ENCODE measurements around the gene COL11A2. TPM values are rescaled to one million over a fixed set of nuclear protein-coding genes. Genes with fewer than 3 reads are reported as not detected.

COL11A2 gene
- polyA plus RNA-seq, 1 of the 3 experiments (the other 2 are of a cell fraction): 0.99 TPM

- no peak for TF ChIP-seq REST (IDR thresholded peaks at IDR 0.05; ENCODE audit: low read depth, low read length)
- no peak for TF ChIP-seq USF1 (IDR thresholded peaks at IDR 0.05; ENCODE audit: borderline replicate concordance, low read depth)
- no peak for TF ChIP-seq PBX3 (IDR thresholded peaks at IDR 0.05)
These were observed 63.9 kb downstream of the COL11A2 start (continued) for GRCh38 chr6:33128318-33128717.

GRCh38 chr6:33126101-33126714 lies 66.1 kb downstream of the COL11A2 start:
- H3K9me3 ChIP-seq: no peaks in the 10 kb centered on the region
- 3% methylated on average over 5 of the region's 5 CpGs for whole genome bisulfite sequencing (ENCODE audit: low lambda C conversion rate)
- H3K4me2 ChIP-seq: no peak overlapping the region
- H3K4me1 ChIP-seq (ENCODE audit: control insufficient read depth in 1 of 2, insufficient read depth in 2 of 2, low read depth in 1 of 2, low read length in 1 of 2): no peaks in the 10 kb centered on the region
- DNase-seq: peak; percentile 51
- CTCF ChIA-PET: interaction anchor here (0.6 to 3.0 kb wide), 18 partner anchors 9 to 140 kb away, joined by 3 to 20 read pairs (median 4); no protein-coding TSS in a partner anchor
- no peak overlapping the region for H3K9ac ChIP-seq
- H3K27me3 ChIP-seq (ENCODE audit: insufficient read depth): peaks cover 39% of the 10 kb centered on the region; the same call in 1 of the 2 replicates
- no peaks in the 10 kb centered on the region for H3F3A ChIP-seq (replicated peaks; ENCODE audit: insufficient read depth)
- H3K4me3 ChIP-seq (ENCODE audit: low read depth in 2 of 2, low read length in 1 of 2): no peak overlapping the region; a peak in 1 of 4 replicates
- H3K27ac ChIP-seq (ENCODE audit: low read depth in 2 of 2, low read length in 1 of 2): no peak overlapping the region
- H2AFZ ChIP-seq (ENCODE audit: low read depth): no peak overlapping the region
- TF ChIP-seq GATA2 (CRISPR knock-in tag; IDR thresholded peaks at IDR 0.05) (no peak), CTCF (IDR thresholded peaks at IDR 0.05) (peak; percentile 56), IRF3 (IDR thresholded peaks at IDR 0.05; ENCODE audit: low read depth, low read length) (no peak), REST (IDR thresholded peaks at IDR 0.05; ENCODE audit: low read depth, low read length) (no peak), EZH2phosphoT487 (IDR thresholded peaks at IDR 0.05; ENCODE audit: borderline replicate concordance, low read depth) (no peak), RXRA (IDR thresholded peaks at IDR 0.05; ENCODE audit: borderline replicate concordance, low read depth) (no peak), FOSL2 (IDR thresholded peaks at IDR 0.05; ENCODE audit: borderline replicate concordance, low read depth) (no peak), TAF1 (IDR thresholded peaks at IDR 0.05; ENCODE audit: borderline replicate concordance, low read depth, low read length) (no peak), SMC3 (IDR thresholded peaks at IDR 0.05; ENCODE audit: low read depth, low read length) (0 out of 2 replicates have a peak, but pooled peaks have one; percentile 6), NFIC (IDR thresholded peaks at IDR 0.05; ENCODE audit: borderline replicate concordance) (no peak), ELF1 (IDR thresholded peaks at IDR 0.05) (no peak), GABPA (IDR thresholded peaks at IDR 0.05; ENCODE audit: low read depth) (no peak), RCOR1 (IDR thresholded peaks at IDR 0.05; ENCODE audit: low read length) (no peak)
- POLR2A ChIA-PET: no interaction called here
- no peaks in the 10 kb centered on the region for H3K79me2 ChIP-seq (ENCODE audit: insufficient read depth)
- no peaks in the 10 kb centered on the region for H3K9me2 ChIP-seq
- H4K20me1 ChIP-seq (ENCODE audit: insufficient read depth): no peaks in the 10 kb centered on the region
- H3K36me3 ChIP-seq (replicated peaks in 1 of 2; ENCODE audit: control insufficient read depth in 1 of 2, insufficient read depth in 2 of 2, low read length in 1 of 2): no peaks in the 10 kb centered on the region

Data from SK-N-SH (cell line).